Endometrium (tissue), 2 donors: ENCODE results near the gene TP63.
"Not testable (repeated sequence)": the region's sequence is repeated elsewhere in the genome, so short reads cannot be mapped to it uniquely, and the experiment has no call there.

Experiments
- FAIRE-seq: peaks from 2 replicates; lab custom pipeline; 2012; peaks lifted over from hg19 to GRCh38; lab: Jason Lieb, UNC
- donor health status: control.
- donor health status: control.

TP63 gene

DNA sequence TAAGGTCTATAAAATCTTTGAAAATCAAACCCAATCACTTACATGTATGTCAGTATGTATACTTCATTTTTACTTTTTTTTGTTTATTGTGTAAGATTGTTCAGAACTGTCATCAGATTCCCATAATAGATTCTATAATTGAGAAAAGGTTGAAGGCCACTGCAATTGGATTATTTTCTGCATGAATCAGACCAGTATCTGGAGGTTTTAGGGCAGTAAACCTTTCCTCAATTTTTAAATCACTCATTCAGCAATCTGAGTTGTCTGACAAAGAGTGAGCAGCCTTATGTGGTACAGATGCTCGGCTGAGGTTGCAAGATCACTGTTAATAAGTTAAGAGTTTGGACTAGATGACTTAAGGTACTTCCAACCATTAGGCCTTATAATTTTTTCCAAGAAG, 96.0 kb downstream of the TP63 start:
- no peak for FAIRE-seq

- no peak for FAIRE-seq
Measured at GRCh38 chr3:189727898-189728297, 96.7 kb downstream of the TP63 start.

DNA sequence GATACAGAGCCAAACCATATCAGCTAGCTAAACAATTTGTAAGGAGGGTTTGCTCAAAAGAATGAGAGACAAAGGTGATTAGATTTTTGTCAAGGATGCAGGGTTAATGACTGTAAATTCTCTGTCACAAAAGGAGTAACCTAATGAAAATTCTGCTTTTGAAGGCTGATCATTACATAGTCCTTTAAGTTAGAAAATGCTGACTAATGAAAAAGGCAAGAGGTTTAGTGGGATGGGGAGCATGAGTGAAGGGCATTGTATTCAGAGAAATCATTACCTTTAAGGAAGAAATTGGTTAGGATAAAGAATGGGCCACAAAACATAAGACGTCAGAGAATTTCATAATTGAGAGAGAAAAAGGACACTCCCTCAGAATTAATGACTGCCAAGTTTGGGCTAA, 97.7 kb downstream of the TP63 start:
- no peak for FAIRE-seq

- FAIRE-seq: no peak
Measured at GRCh38 chr3:189734061-189734460, 102.9 kb downstream of the TP63 start.

- FAIRE-seq: no peak
Measured at GRCh38 chr3:189735913-189736312, 104.7 kb downstream of the TP63 start.

DNA sequence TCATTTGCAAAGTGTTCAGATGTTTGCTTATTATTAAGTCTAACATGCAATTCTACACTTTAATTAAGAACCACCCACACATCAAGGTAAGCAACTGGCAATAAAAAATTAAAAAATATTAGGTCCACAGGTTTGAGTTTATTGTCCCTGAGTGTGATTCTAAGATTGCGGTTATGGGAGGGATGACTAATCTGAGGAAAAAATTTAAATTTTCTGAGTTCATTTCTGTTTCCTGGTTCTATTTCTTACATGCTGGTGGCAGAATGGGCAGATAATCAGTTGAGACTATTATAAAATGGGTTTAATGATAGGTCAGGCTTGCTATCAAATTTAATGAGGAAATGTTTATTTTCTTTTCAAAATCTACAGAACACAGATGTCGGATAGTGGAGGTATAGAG, 105.9 kb downstream of the TP63 start:
- no peak for FAIRE-seq

DNA sequence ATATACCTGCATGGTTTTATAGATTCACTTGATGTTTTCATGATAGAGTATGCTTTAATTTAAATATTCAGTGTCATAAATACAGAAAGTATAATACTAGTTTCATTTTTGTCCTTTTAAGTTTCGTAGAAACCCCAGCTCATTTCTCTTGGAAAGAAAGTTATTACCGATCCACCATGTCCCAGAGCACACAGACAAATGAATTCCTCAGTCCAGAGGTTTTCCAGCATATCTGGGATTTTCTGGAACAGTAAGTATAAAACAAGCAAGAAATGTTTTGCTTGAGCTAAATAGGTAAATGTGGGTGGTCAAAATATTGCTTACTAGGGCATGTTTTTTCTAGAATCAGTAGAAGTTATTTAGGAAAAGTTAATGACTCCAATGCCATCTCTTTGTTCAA, 106.4 kb downstream of the TP63 start:
- FAIRE-seq: no peak

GRCh38 chr3:189739378-189739777, 108.2 kb downstream of the TP63 start:
- FAIRE-seq: no peak

DNA sequence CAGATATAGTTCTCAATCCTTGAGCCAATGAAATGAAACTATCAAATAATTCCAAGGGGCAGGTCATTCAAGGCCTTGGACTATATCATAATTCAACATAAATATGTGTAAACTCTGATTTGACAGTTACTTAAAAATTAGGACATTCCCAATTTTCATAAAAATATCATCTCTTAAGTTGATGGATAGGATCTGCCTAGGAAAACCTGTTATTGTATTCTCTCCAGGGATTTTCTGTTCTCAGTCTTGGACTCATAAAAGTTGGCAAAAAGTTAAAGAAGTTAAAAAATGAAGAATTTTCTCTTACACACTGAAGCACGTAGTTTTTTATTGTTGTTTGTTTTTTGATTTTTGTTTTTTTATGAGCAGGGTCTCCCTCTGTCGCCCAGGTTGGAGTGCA, 109.0 kb downstream of the TP63 start:
- no peak for FAIRE-seq

GRCh38 chr3:189744235-189744634, 113.0 kb downstream of the TP63 start:
- FAIRE-seq: no peak

- FAIRE-seq: no peak
Measured at GRCh38 chr3:189745622-189746021, 114.4 kb downstream of the TP63 start.

DNA sequence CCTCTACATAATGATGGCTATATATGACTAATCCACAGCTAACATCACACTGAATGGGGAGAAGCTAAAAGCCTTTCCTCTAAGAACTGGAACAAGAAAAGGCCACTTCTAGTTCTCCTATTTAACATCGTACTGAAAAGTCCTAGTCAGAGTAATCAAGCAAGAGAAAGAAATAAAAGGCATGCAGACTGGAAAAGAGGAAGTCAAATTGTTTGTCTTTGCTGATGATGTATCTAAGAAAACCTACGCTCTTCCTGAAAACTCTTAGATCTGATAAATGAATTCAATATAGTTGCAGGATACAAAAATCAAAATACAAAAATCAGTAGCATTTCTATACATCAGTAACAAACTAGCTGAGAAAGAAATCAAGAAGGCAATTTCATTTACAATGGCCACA, 116.9 kb downstream of the TP63 start:
- no peak for FAIRE-seq

DNA sequence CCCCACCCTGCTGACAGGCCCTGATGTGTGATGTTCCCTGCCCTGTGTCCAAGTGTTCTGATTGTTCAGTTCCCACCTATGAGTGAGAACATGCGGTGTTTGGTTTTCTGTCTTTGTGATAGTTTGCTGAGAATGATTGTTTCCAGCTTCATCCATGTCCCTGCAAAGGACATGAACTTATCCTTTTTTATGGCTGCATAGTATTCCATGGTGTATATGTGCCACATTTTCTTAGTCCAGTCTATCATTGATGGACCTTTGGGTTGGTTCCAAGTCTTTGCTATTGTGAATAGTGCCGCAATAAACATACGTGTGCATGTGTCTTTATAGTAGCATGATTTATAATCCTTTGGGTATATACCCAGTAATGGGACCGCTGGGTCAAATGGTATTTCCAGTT, 119.8 kb downstream of the TP63 start:
- not testable (repeated sequence) for FAIRE-seq

DNA sequence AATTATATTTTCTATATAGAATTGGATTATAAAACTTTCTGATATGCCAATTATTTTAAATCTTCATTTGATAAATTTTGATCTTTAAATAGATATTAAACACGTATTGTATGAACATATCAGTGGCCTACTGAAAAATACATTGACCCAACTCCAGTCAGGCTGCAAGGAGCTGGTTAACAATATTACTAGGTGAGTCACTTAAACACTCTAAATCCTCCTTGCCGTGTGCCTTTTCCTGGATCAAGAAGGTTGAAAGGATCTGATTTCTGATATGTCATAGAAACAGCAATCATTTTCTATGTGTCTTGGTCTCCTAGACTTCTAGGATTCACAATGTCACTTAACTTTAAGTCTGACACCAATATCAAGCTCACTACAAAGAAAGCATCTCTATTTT, 123.2 kb downstream of the TP63 start:
- FAIRE-seq: no peak

- no peak for FAIRE-seq
Measured at GRCh38 chr3:189756582-189757078, 125.4 kb downstream of the TP63 start.

- FAIRE-seq: no peak
Measured at GRCh38 chr3:189758186-189758585, 127.0 kb downstream of the TP63 start.

DNA sequence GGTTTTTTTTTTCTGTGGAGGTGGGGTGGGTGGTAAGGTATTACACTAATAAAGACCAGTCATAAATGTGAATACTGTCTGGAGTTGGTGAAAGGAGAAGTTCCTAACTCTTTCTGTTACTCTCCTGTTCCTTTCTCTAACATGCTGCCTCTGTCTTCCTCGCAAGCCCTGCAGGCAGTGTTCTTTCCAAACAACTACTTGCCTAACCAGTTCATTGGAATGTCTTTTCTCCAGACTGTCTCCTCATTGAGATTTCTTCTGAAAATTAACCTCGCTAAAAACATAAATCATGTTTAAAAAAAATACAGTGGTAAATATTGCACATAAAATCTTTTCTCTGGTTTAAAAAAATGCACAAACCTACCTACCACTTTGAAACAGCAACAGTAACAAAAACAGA, 135.2 kb downstream of the TP63 start:
- FAIRE-seq: no peak

DNA sequence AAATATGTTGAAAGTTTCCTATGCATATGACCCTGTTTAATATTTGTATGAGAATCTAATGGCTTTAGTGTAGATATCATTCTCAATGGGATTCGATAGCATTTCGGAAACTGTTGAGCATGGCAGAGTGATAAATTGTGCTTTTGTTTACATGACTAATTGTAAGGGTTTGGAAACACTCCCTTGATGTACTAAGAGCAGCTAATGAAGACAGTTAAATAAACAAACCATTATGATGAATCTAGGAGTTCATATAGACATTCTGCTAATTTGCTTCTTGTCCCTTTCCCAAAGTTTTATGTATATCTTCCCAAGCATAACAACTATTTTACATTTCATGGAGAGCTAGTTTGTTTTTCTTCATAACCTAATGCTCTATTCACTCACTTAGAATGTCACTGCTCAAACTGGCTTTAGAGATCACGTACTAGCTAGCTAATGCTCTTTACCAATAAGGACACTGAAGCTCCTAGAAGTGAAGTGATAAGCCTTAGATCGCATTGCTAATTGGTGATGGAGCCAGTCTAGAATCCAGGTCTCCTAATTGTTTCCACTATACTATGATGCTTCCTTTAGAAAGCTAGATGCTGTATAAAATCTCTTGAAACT, 140.8 kb downstream of the TP63 start:
- no peak for FAIRE-seq

DNA sequence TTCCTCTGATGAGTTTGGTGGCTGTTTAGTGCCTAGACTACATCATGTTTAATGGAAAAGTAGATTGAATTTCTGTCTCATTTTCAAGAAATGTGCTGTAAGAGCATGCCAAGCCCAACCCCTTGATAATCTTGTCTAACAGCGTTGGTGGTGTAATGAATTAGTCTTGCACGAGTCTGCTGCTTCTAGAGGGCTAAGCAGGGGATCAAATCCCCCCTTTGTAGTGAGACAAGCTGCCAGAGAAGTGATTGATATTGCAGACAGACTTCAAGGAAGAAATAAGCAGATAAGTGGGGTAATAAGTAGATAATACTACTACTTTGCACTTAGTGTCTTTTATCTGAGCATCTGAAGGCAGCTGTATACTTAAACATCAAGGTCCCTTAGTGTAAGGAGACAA, 141.4 kb downstream of the TP63 start:
- no peak for FAIRE-seq

GRCh38 chr3:189773056-189773455, 141.9 kb downstream of the TP63 start:
- FAIRE-seq: no peak

DNA sequence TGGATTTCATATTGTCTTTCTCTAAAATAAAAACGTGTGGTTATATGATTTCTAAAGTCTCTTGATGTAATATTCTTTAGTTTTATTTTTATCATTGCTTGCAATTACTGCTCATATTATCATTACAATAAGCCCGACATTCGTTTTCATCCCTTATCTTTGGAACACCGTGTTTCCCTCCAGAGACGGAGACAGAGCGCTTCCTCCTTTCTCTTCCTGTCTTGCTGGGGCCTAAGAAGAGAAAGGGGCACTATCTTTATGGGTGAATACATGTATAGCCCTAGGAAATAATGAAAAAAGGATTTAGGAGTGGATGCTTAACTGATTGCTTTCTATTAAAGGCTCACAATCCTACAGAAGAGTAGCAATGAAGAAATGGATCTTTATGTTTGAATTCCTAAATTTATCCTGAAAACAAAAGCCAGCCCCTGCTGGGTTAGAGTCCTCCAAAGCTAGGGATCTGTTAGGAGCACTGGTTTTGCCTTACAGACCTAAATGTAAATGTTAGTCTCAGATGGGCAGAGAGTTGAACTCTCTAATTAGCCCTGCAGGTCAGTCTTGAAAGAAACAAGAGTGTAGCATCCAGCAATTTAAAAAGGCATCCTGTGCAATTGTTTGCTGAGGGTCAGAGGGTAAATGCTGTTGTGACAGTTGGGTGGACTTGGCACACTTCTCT, 145.1 kb downstream of the TP63 start:
- FAIRE-seq: no peak

DNA sequence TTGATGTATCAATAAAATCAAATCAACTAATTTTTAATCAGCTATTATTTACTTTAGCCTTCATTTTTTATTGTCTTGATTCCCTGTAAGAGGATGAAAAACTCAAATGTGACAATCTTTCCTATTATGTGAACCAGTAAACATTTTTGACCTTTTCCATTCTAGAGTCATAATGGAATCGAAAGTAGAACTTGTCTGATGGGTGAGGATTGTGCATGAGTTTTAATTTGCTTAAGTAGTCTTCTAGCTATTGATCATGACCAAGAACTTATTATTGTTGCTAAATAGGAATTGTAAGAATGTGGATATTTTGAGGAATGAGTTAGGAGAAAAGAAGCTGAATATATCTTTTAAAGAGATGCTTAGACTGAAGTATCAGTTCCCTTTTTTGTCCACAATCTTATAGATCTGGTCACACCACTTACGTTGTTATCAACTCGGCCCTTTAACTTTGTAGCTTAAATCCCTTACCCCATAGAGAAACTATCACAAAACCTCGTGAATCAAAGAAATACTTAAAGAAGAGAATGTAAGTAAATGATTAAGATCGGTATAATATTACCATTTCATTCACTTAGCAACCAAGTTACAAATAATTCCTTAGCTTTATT, 147.3 kb downstream of the TP63 start:
- FAIRE-seq: no peak

DNA sequence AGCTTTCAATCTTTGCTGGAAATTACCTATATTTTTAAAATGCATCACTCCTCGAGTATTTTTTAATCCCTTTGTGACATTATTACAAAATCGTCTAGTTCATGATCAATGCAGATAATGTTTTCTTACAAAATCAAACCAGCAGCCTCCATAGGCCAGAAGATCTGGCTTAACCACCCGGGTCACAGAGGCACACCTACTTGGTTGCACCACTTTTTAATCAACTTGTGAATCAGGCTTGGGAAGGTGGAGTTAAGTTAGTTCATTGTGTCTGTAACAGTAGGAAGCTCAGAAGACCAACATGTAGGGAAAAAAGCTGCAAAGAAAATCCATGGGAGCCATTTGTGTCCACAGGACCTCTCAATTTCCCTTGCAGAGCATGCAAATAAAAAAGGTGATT, 148.0 kb downstream of the TP63 start:
- FAIRE-seq: no peak
